HG03457 (cell line): ENCODE results near the gene HELZ.

Experiments used
- ATAC-seq: cut with Tn5 transposase; IDR thresholded peaks from one replicate; pipeline ENCODE4 v1.9.1; 2021; ENCODE audit warnings: moderate number of reproducible peaks; ENCODE audit not compliant: unreplicated experiment

Gene HELZ

DNA sequence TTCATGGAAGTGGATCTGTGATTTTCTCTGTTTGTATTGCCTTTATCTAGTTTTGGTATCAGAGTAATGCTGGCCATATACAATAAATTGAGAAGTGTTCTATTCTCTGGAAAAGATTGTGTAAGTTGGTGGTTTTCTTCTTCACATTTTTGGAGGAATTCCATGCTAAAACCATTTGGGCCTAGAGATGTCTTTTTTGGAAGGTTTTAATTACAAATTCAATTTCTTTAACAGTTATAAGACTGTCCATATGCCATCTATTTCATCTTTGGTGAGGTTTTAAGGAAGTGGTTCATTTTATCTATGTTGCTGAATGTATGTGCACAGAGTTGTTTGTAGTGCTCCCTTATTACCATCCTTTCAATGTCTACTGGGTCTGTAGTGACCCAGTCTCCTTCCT, 154.7 kb downstream of the HELZ start:
- ATAC-seq: no peak

DNA sequence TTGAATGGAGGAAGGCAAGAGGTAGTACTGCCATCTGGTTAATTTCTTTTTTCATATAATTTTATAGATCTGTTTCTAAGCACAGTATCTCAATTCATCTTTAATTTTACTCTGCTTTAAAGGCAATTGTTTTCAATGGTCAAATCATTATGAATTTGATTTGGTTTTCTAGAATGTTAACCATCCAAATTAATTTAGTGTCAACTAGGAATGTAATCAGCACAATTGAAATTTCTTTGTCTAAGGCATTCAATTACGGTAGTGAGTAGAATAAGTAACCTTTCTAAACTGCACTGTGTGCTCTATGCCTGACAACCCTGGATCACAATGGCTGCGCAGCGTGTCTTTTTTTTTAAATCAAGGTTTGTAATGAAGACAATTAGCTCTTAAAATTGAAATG, 156.4 kb downstream of the HELZ start:
- ATAC-seq: no peak

- no peak for ATAC-seq
Measured at GRCh38 chr17:67085406-67085805, 159.6 kb downstream of the HELZ start.

DNA sequence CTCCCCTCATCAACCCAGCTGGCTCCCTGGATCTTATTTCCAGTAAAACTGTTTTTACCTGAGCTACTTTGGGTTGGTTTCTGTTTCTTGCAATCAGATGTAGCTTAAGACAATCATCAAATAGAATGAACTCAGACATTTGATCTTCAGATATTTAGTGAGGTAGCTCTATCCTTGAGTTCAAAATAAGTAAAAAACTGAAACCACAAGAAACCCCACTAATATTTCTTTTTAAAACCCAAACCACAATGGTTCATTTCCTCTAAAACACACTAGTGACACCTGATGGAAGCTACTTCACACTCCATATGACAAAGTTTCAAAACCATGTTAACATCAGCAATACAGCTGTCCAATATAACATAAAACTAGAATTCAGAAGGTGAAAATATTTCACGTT, 162.9 kb downstream of the HELZ start:
- ATAC-seq: no peak

GRCh38 chr17:67080804-67081203, 164.2 kb downstream of the HELZ start:
- no peak for ATAC-seq

- no peak for ATAC-seq
Measured at GRCh38 chr17:67079491-67079890, 165.5 kb downstream of the HELZ start.

DNA sequence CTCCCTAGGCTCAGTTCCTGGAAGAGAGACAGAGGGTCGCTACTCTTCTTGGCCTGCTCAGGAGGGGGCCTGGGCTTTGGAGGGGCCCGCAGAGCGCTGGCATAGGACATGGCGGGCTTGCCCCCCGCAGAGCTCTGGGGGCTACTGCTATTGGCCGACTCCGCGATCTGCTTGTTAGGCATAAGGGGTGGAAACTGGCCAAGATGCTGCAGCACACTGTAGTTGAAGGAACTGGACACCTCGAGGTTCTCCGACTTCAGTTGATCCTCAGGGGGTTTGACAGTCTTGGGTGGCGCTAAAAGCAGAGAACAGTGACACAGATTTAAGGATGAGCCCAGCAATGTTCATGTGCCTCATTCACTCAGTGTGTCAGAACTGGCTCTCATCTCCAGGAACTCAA, 166.7 kb downstream of the HELZ start:
- ATAC-seq: no peak

DNA sequence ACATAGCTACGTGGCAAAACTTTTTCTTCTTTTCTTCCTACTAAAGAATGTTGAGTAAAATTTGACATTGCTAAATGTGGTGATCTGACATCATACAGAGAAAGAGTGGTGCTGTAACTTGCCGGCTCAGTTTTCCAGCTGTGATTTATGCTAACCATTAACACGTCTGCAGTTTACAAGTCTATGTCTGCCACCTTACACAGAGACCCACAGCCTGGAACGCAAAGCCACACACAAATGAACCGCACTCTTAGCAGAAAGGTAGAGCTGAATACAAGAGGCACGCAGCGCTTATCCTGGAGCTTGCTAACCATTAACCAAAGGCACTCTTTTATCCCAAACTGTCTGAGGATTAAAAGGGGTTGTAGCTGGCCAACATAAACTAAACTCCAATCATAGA, 168.7 kb downstream of the HELZ start:
- no peak for ATAC-seq

GRCh38 chr17:67074781-67075180, 170.2 kb downstream of the HELZ start:
- no peak for ATAC-seq

GRCh38 chr17:67072885-67073284, 172.1 kb downstream of the HELZ start:
- no peak for ATAC-seq

- ATAC-seq: no peak
Measured at GRCh38 chr17:67071595-67071994, 173.4 kb downstream of the HELZ start.

DNA sequence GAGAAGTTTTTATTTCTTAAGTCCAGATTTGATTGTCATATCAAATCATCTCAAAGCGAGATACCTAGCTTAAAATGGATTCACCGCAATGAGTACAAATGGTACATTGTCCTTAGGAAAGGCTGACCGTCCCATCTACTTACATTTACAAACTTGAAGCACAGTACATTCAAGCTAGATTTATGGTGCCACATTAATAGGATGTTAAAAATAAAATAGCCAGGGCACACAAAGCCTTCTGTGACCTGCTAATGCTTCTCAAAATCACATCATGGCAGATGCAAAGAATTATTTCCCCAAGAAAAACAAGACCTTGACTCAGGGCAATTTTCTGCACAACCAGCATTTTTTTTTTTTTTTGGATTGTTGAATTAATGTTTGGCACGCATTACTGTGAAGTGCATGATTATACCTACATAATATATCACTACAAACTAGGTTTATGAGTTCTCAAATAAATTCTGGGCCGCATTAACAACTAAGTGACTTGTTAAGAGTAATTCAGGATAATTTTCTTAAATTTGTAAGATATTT, 175.3 kb downstream of the HELZ start:
- ATAC-seq: no peak

GRCh38 chr17:67068999-67069398, 176.0 kb downstream of the HELZ start:
- ATAC-seq: no peak

- ATAC-seq: no peak
Measured at GRCh38 chr17:67067571-67068482, 177.2 kb downstream of the HELZ start.

DNA sequence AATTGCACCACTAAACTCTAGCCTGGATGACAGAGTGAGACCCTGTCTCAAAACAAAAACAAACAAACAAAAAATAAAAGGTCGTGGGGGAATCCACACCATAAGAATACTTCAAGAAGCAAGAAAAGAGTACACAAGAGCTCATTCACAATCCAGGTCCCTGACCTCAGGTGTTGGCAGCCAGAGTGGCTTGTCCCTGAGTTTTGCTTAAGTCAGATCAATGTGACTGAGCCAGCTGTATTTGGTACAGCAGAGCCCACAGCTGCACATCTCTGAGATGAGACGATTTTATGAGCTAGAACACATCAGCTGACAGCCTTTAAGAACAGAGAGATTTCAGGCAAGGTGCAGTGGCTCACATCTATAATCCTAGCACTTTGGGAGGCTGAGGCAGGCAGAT, 178.3 kb downstream of the HELZ start:
- ATAC-seq: no peak

- ATAC-seq: no peak
Measured at GRCh38 chr17:67063141-67063540, 181.9 kb downstream of the HELZ start.

DNA sequence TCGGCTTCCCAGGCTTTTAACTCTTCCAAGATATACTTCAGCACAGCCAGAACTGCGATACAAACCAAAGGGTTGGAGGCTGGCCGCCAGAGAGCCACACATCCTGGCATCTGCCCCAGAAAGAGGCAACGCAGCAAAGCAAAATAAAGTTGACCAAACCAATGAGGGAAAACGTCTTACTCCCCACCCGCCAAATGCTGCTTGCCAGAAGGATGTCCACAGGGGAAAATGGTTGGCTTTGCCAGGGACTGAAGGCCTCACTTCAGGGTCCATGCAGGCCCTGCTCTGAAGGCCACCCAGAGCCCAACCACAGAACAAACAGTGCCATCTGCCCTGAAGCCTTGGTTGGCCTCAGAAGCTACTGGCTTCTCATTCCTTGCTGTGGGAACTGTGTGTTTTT, 185.6 kb downstream of the HELZ start:
- ATAC-seq: no peak

GRCh38 chr17:67058036-67058435, 187.0 kb downstream of the HELZ start:
- ATAC-seq: no peak

DNA sequence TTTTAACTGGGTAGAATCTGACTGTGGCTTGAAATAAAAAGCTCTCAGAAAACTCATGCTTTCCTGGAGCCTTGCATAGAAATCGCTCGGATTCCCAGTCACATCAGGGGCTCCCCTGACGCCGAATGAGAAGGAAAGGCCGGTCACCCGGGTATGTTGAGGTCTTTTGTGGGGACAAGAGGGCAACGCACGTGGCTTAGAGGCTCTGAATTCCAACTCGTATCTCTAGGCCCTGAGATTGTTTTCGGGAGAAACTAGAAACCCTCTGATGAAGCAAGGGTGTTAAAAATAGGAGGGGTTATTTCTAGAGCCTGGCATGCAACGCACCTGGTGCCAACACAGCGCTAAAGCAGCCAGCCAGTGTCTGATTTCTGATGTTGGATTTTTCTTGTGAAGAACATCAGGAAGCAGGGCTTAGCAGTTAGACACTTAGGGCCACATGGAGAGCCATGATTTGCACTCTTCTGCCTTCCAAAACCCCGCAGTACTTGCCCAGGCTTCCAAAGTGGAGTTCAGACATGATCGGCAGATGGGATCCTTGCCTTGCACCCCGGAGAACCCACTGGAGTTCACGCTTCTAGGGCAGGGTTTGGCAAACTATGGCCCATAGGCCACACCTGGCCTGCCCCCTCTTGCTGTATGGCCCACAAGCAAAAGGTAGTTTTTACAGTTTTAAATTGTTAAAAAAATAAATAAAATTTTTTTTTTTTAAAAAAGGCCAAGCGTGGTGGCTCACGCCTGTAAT, 188.1 kb downstream of the HELZ start:
- no peak for ATAC-seq

- ATAC-seq: no peak
Measured at GRCh38 chr17:67055811-67056745, 188.9 kb downstream of the HELZ start.

DNA sequence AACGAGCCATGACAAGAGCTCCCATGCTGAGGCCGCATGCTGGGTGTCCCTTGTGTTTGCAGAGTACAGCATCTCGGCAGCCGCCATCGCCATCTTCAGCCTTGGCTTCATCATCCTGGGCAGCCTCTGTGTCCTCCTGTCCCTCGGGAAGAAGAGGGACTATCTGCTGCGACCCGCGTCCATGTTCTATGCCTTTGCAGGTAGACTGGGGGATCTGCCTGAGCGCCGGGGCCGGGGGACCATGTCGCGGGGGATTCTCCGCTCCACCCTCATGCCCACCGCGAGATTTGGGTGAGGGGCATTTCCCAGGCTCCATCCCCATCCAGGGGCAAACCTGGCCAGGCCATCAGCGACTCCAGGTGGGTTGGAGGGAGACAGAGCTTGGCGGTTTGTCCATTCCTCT, 190.0 kb downstream of the HELZ start:
- no peak for ATAC-seq
